H9 (cell line): ENCODE data around the gene SIGLEC11. TPM values are rescaled to one million over a fixed set of nuclear protein-coding genes. Genes with fewer than 3 reads are reported as not detected.

Experiments used
- DNase-seq: peaks from one replicate; pipeline ENCODE4 v3.0.0-alpha.2; 2017
- H2AFZ ChIP-seq: one replicate; pipeline ENCODE4 v1.6.1; 2013; ENCODE audit warnings: mild to moderate bottlenecking, low read length, control low read depth, moderate library complexity
- H2AK5ac ChIP-seq: 2 replicates; pipeline ENCODE4 v1.6.1; 2013; ENCODE audit warnings: low read length, control low read depth, mixed read lengths; ENCODE audit not compliant: insufficient read length
- H2BK120ac ChIP-seq: one replicate; pipeline ENCODE4 v1.6.1; 2013; ENCODE audit warnings: low read depth, mild to moderate bottlenecking, low read length, control low read depth, inconsistent platforms; ENCODE audit not compliant: poor library complexity, severe bottlenecking
- H2BK12ac ChIP-seq: 2 replicates; pipeline ENCODE4 v1.6.1; 2013; ENCODE audit warnings: low read length, control low read depth, mixed read lengths, low read depth; ENCODE audit not compliant: insufficient read length
- H2BK15ac ChIP-seq: 2 replicates; pipeline ENCODE4 v1.6.1; 2013; ENCODE audit warnings: low read depth, low read length, control low read depth
- H2BK20ac ChIP-seq: one replicate; pipeline ENCODE4 v1.6.1; 2013; ENCODE audit warnings: low read depth, mild to moderate bottlenecking, low read length, control low read depth, inconsistent platforms; ENCODE audit not compliant: poor library complexity, severe bottlenecking
- H2BK5ac ChIP-seq: 2 replicates; pipeline ENCODE4 v1.6.1; 2013; ENCODE audit warnings: low read length, control low read depth, mixed read lengths; ENCODE audit not compliant: insufficient read length
- H3K14ac ChIP-seq: 2 replicates; pipeline ENCODE4 v1.6.1; 2013; ENCODE audit warnings: low read length, control low read depth; ENCODE audit not compliant: insufficient read depth
- H3K18ac ChIP-seq: 2 replicates; pipeline ENCODE4 v1.6.1; 2013; ENCODE audit warnings: low read depth, mild to moderate bottlenecking, mixed read lengths, low read length, control low read depth; ENCODE audit not compliant: insufficient read length
- H3K23ac ChIP-seq: 2 replicates; pipeline ENCODE4 v1.6.1; 2013; ENCODE audit warnings: low read length, control low read depth, mixed read lengths, low read depth; ENCODE audit not compliant: insufficient read length
- H3K23me2 ChIP-seq: 2 replicates; pipeline ENCODE4 v1.6.1; 2013; ENCODE audit warnings: low read depth, mild to moderate bottlenecking, mixed read lengths, low read length, control low read depth; ENCODE audit not compliant: insufficient read length, poor library complexity, severe bottlenecking
- H3K27ac ChIP-seq: 2 replicates; pipeline ENCODE4 v1.5.1; 2013; ENCODE audit warnings: low read length, control low read depth, mixed read lengths, low read depth; ENCODE audit not compliant: insufficient read length
- H3K27me3 ChIP-seq: 2 replicates; pipeline ENCODE4 v1.6.1; 2013; ENCODE audit warnings: low read length, control low read depth, inconsistent platforms; ENCODE audit not compliant: insufficient read depth
- H3K4ac ChIP-seq: 2 replicates; pipeline ENCODE4 v1.6.1; 2013; ENCODE audit warnings: low read depth, mild to moderate bottlenecking, control low read depth, inconsistent platforms, low read length, moderate library complexity
- H3K4me1 ChIP-seq: 2 replicates; pipeline ENCODE4 v1.6.1; 2013; ENCODE audit warnings: low read length, control low read depth, inconsistent platforms; ENCODE audit not compliant: insufficient read depth
- H3K4me2 ChIP-seq: 2 replicates; pipeline ENCODE4 v1.6.1; 2013; ENCODE audit warnings: low read length, control low read depth, mixed read lengths; ENCODE audit not compliant: insufficient read length, insufficient read depth
- H3K56ac ChIP-seq: 2 replicates; pipeline ENCODE4 v1.6.1; 2013; ENCODE audit warnings: low read depth, mild to moderate bottlenecking, mixed read lengths, low read length, control low read depth; ENCODE audit not compliant: insufficient read length
- H3K79me1 ChIP-seq: 2 replicates; pipeline ENCODE4 v1.6.1; 2013; ENCODE audit warnings: low read depth, mild to moderate bottlenecking, moderate library complexity, low read length, control low read depth, inconsistent platforms; ENCODE audit not compliant: insufficient read depth, poor library complexity, severe bottlenecking
- H3K79me2 ChIP-seq: 2 replicates; pipeline ENCODE4 v1.6.1; 2013; ENCODE audit warnings: low read length, control low read depth, inconsistent platforms; ENCODE audit not compliant: insufficient read depth
- H3K9ac ChIP-seq: 2 replicates; pipeline ENCODE4 v1.6.1; 2013; ENCODE audit warnings: low read length, control low read depth, mixed read lengths; ENCODE audit not compliant: insufficient read length; ENCODE audit errors: extremely low read depth
- H3K9me3 ChIP-seq: one replicate; pipeline ENCODE4 v1.6.1; 2013; ENCODE audit warnings: low read depth, low read length, inconsistent platforms; ENCODE audit not compliant: control insufficient read depth
- H3T11ph ChIP-seq: one replicate; pipeline ENCODE4 v1.6.1; 2013; ENCODE audit warnings: mild to moderate bottlenecking, low read length, control low read depth, inconsistent platforms
- H4K20me1 ChIP-seq: one replicate; pipeline ENCODE4 v1.6.1; 2013; ENCODE audit not compliant: control insufficient read depth, insufficient read length, insufficient read depth
- H4K5ac ChIP-seq: 2 replicates; pipeline ENCODE4 v1.6.1; 2013; ENCODE audit warnings: low read depth, mild to moderate bottlenecking, mixed read lengths, low read length, control low read depth; ENCODE audit not compliant: insufficient read length
- H4K8ac ChIP-seq: replicated peaks from 2 replicates; pipeline ENCODE4 v1.6.1; 2013; ENCODE audit warnings: low read length, control low read depth, mixed read lengths, low read depth; ENCODE audit not compliant: insufficient read length
- H4K91ac ChIP-seq: 2 replicates; pipeline ENCODE4 v1.6.1; 2013; ENCODE audit warnings: low read depth, mild to moderate bottlenecking, moderate library complexity, mixed read lengths, low read length, control low read depth; ENCODE audit not compliant: insufficient read length
- H3K27ac Mint-ChIP-seq, 3 experiments: 2 replicates in 2 of 3; 3 replicates in 1 of 3; pipeline ENCODE4 v1.8.0; 2020 to 2021; ENCODE audit warnings: mixed read lengths in 3 of 3, mild to moderate bottlenecking in 1 of 3, moderate library complexity in 1 of 3
- H3K27me3 Mint-ChIP-seq: 2 replicates; pipeline ENCODE4 v1.8.0; 2021; ENCODE audit warnings: low read depth, mild to moderate bottlenecking, moderate library complexity, mixed read lengths
- H3K36me3 Mint-ChIP-seq, 3 experiments: 2 replicates in 2 of 3; 3 replicates in 1 of 3; pipeline ENCODE4 v1.8.0; 2020 to 2021; ENCODE audit warnings: low read depth in 3 of 3, mixed read lengths in 3 of 3; ENCODE audit not compliant: insufficient read depth in 1 of 3
- H3K4me1 Mint-ChIP-seq, 2 experiments: 2 replicates each; pipeline ENCODE4 v1.8.0; 2020; ENCODE audit warnings: mixed read lengths in 2 of 2
- H3K4me3 Mint-ChIP-seq, 2 experiments: 2 replicates in 1 of 2; 3 replicates in 1 of 2; pipeline ENCODE4 v1.8.0; 2020 to 2021; ENCODE audit warnings: mild to moderate bottlenecking in 2 of 2, mixed read lengths in 2 of 2, moderate library complexity in 1 of 2
- H3K9me3 Mint-ChIP-seq, 2 experiments: 2 replicates in 1 of 2; 3 replicates in 1 of 2; pipeline ENCODE4 v1.8.0; 2020; ENCODE audit warnings: mild to moderate bottlenecking in 2 of 2, mixed read lengths in 2 of 2, moderate library complexity in 1 of 2
- CTCF ChIP-seq: fragments of 200-600 bp; sonication (generic); conservative IDR thresholded peaks from 3 replicates; pipeline ENCODE4 v1.8.0; 2021; ENCODE audit warnings: antibody characterized with exemption, mild to moderate bottlenecking
- WGBS: extraction: QIAGEN DNeasy Blood & Tissue Kit; methylation state at CpG from one replicate; pipeline ENCODE4 v1.1.7; 2013; ENCODE audit warnings: missing lambda C conversion rate, low lambda C conversion rate, mixed read lengths; ENCODE audit not compliant: insufficient read length; ENCODE audit errors: extremely low coverage; 5-methylcytosine and 5-hydroxymethylcytosine counted together
- total RNA-seq: library from RNA; stranded (reverse); gene quantifications from 2 replicates; pipeline ENCODE4 v1.2.1, GENCODE V29; 2021

SIGLEC11 gene
- total RNA-seq, 1 experiment from 2014 or later = not detected

GRCh38 chr19:49988433-49988832 is 27.5 kb upstream of the SIGLEC11 start:
- no CpG with 5 or more reads among the region's 9 CpGs for WGBS
- Histone ChIP-seq H3K4me1 (no peaks in the 10 kb centered on the region), H3K9ac (no peak overlapping the region), H3K14ac (no peak overlapping the region), H2BK12ac (no peak overlapping the region), H4K91ac (no peak overlapping the region), H2BK120ac (no peak overlapping the region), H2AK5ac (no peak overlapping the region), H3K23ac (no peak overlapping the region), H3K79me1 (no peaks in the 10 kb centered on the region), H3K27me3 (no peaks in the 10 kb centered on the region), H2BK5ac (no peak overlapping the region), H3K79me2 (no peaks in the 10 kb centered on the region), H3K23me2 (no peaks in the 10 kb centered on the region), H2BK20ac (no peak overlapping the region), H4K8ac (no peak overlapping the region), H3K4me2 (no peak overlapping the region), H3K56ac (no peak overlapping the region), H2BK15ac (no peak overlapping the region), H3K4ac (no peak overlapping the region), H3K9me3 (no peaks in the 10 kb centered on the region), H2AFZ (no peak overlapping the region), H3T11ph (no peak overlapping the region), H3K18ac (no peak overlapping the region), H4K5ac (no peak overlapping the region), H3K27ac (no peak overlapping the region), H4K20me1 (peaks cover 2% of the 10 kb centered on the region)
- DNase-seq = no peak
- H3K4me3 Mint-ChIP-seq = no peak overlapping the region
- peaks cover 0 to 21% (median 15%) of the 10 kb centered on the region in 3 experiments; a peak in 5 of 7 replicates for H3K36me3 Mint-ChIP-seq
- no peaks in the 10 kb centered on the region for H3K4me1 Mint-ChIP-seq
- H3K27me3 Mint-ChIP-seq = no peaks in the 10 kb centered on the region; the same call in 1 of the 2 replicates
- no peak for TF ChIP-seq CTCF
- H3K9me3 Mint-ChIP-seq = no peaks in the 10 kb centered on the region; a peak in 1 of 5 replicates
- H3K27ac Mint-ChIP-seq = no peak overlapping the region
